GM23248 (cell line): ENCODE data around the gene ZFYVE21. TPM values are rescaled to one million over a fixed set of nuclear protein-coding genes. Genes with fewer than 3 reads are reported as not detected.

Experiments
- DNase-seq: peaks from one replicate; pipeline ENCODE4 v3.0.0-alpha.2; 2015
- H2AFZ ChIP-seq: fragments of 200-600 bp; sonication (generic); 2 replicates; pipeline ENCODE4 v1.6.1; 2016; ENCODE audit warnings: antibody characterized with exemption
- H3F3A ChIP-seq: fragments of 200-600 bp; sonication (generic); 2 replicates; pipeline ENCODE4 v1.6.1; 2016; ENCODE audit warnings: mild to moderate bottlenecking, antibody characterized with exemption, mixed run types; ENCODE audit not compliant: insufficient read depth
- H3K27ac ChIP-seq: fragments of 200-600 bp; sonication (generic); 2 replicates; pipeline ENCODE4 v1.5.1; 2016; ENCODE audit warnings: mild to moderate bottlenecking
- H3K27me3 ChIP-seq: fragments of 200-600 bp; sonication (generic); replicated peaks from 2 replicates; pipeline ENCODE4 v1.6.1; 2016; ENCODE audit warnings: mild to moderate bottlenecking; ENCODE audit not compliant: insufficient read depth
- H3K36me3 ChIP-seq: fragments of 200-600 bp; sonication (generic); 2 replicates; pipeline ENCODE4 v1.6.1; 2016; ENCODE audit warnings: low read depth, mild to moderate bottlenecking
- H3K4me1 ChIP-seq: fragments of 200-600 bp; sonication (generic); 2 replicates; pipeline ENCODE4 v1.6.1; 2016; ENCODE audit warnings: mild to moderate bottlenecking; ENCODE audit not compliant: insufficient read depth
- H3K4me2 ChIP-seq: fragments of 200-600 bp; sonication (generic); one replicate; pipeline ENCODE4 v1.6.1; 2016; ENCODE audit warnings: mild to moderate bottlenecking; ENCODE audit not compliant: unreplicated experiment
- H3K4me3 ChIP-seq: fragments of 200-600 bp; sonication (generic); 2 replicates; pipeline ENCODE4 v1.5.1; 2016; ENCODE audit warnings: mild to moderate bottlenecking
- H3K79me2 ChIP-seq: fragments of 200-600 bp; sonication (generic); 2 replicates; pipeline ENCODE4 v1.6.1; 2016; ENCODE audit warnings: mild to moderate bottlenecking; ENCODE audit not compliant: insufficient read depth
- H3K9ac ChIP-seq: fragments of 200-600 bp; sonication (generic); 2 replicates; pipeline ENCODE4 v1.6.1; 2016; ENCODE audit warnings: mild to moderate bottlenecking
- H3K9me2 ChIP-seq: fragments of 200-600 bp; sonication (generic); 2 replicates; pipeline ENCODE4 v1.6.1; 2016; ENCODE audit warnings: mixed run types, mild to moderate bottlenecking, moderate library complexity; ENCODE audit not compliant: insufficient read depth
- H3K9me3 ChIP-seq: fragments of 200-600 bp; sonication (generic); one replicate; pipeline ENCODE4 v1.6.1; 2017; ENCODE audit warnings: low read depth
- H4K20me1 ChIP-seq: fragments of 200-600 bp; sonication (generic); 2 replicates; pipeline ENCODE4 v1.6.0; 2016; ENCODE audit not compliant: insufficient read depth
- EZH2 ChIP-seq: fragments of 200-600 bp; sonication (generic); IDR thresholded peaks from 2 replicates; pipeline ENCODE4 v1.6.1; 2018; ENCODE audit warnings: antibody characterized with exemption, mild to moderate bottlenecking; ENCODE audit not compliant: insufficient read depth, poor library complexity, severe bottlenecking
- EZH2phosphoT487 ChIP-seq: fragments of 200-600 bp; sonication (generic); IDR thresholded peaks from 2 replicates; pipeline ENCODE4 v1.6.1; 2018; ENCODE audit warnings: antibody characterized with exemption, moderate library complexity, mild to moderate bottlenecking, low read depth; ENCODE audit not compliant: insufficient read depth
- WGBS, 2 experiments: methylation state at CpG; one replicate each; pipeline ENCODE4 v1.1.6; 2015 to 2017; ENCODE audit warnings: low lambda C conversion rate in 2 of 2, low coverage in 1 of 2; ENCODE audit errors: missing lambda C conversion rate in 2 of 2; 5-methylcytosine and 5-hydroxymethylcytosine counted together
- in situ Hi-C: fragments of 300-500 bp; cut with MboI; formaldehyde crosslinking; loops from 2 replicates; pipeline ENCODE4 v1.15.0; 2020
- polyA plus RNA-seq: library from polyadenylated mRNA; unstranded; fragments of >200 nt; fragmentation: Nextera tagmentation; extraction: Ambion mirVana; gene quantifications from 2 replicates; pipeline ENCODE4 v1.2.1, GENCODE V29; 2016
- total RNA-seq: library from RNA; depleted of rRNA; stranded (reverse); fragments of >200 nt; shearing (Covaris generic); gene quantifications from 2 replicates; pipeline ENCODE4 v1.2.3, GENCODE V29; 2014

The ZFYVE21 gene
- total and polyA plus RNA-seq, 2 experiments from 2014 or later = 77.4 to 112 TPM

- no peak overlapping the region for H3K4me3 ChIP-seq
- H3K27me3 ChIP-seq = no peaks in the 10 kb centered on the region
- H3K9me3 ChIP-seq = no peaks in the 10 kb centered on the region
- in situ Hi-C loops = no loop called here
- TF ChIP-seq EZH2 = no peak
- TF ChIP-seq EZH2phosphoT487 = no peak
- H2AFZ ChIP-seq = no peak overlapping the region
- H3K79me2 ChIP-seq = no peaks in the 10 kb centered on the region
- no peaks in the 10 kb centered on the region for H3K9me2 ChIP-seq
- H4K20me1 ChIP-seq = no peaks in the 10 kb centered on the region
- no peak overlapping the region for H3K4me2 ChIP-seq
- no peaks in the 10 kb centered on the region for H3K36me3 ChIP-seq
- no peaks in the 10 kb centered on the region for H3K4me1 ChIP-seq
- no peak overlapping the region for H3K9ac ChIP-seq
- WGBS, 2 experiments = 78 to 84% methylated on average over 14 of the region's 14 CpGs
- no peak overlapping the region for H3K27ac ChIP-seq
- DNase-seq = no peak
- no peaks in the 10 kb centered on the region for H3F3A ChIP-seq
These were observed 25.5 kb downstream of the ZFYVE21 start for GRCh38 chr14:103740991-103741689.

DNA sequence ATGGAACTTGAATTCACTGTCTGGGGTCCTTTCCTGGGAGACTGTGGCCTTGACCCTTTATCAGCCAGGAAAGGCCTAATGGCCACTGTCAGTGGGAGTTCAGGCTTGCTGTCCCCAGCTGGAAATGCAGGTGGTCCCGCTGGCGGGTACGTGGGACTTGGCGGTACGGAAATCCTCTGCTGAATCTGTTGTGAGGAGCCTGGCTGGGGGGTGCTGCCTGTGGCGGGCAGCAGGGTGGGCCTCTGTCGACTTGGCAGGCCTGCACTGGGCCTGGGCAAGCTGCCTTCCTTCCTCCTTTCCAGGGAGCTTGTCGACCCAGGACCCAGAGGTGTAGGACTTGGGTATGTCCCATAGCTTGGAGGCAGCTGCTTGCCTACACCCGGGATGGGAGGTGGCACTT is 26.3 kb downstream of the ZFYVE21 start:
- no peak overlapping the region for H2AFZ ChIP-seq
- H3K4me1 ChIP-seq = no peaks in the 10 kb centered on the region
- WGBS, 2 experiments = 83 to 90% methylated on average over 8 to 9 of the region's 9 CpGs
- H4K20me1 ChIP-seq = no peaks in the 10 kb centered on the region
- H3K79me2 ChIP-seq = no peaks in the 10 kb centered on the region
- no peaks in the 10 kb centered on the region for H3F3A ChIP-seq
- H3K4me2 ChIP-seq = no peak overlapping the region
- H3K9me3 ChIP-seq = no peaks in the 10 kb centered on the region
- DNase-seq = no peak
- no peaks in the 10 kb centered on the region for H3K36me3 ChIP-seq
- H3K9me2 ChIP-seq = no peaks in the 10 kb centered on the region
- no peak overlapping the region for H3K27ac ChIP-seq
- in situ Hi-C loops = no loop called here
- TF ChIP-seq EZH2 (no peak), EZH2phosphoT487 (no peak)
- no peaks in the 10 kb centered on the region for H3K27me3 ChIP-seq
- no peak overlapping the region for H3K4me3 ChIP-seq
- H3K9ac ChIP-seq = no peak overlapping the region

GRCh38 chr14:103742499-103743255 is 27.1 kb downstream of the ZFYVE21 start:
- no peak overlapping the region for H3K4me2 ChIP-seq
- TF ChIP-seq EZH2 (no peak), EZH2phosphoT487 (no peak)
- no peaks in the 10 kb centered on the region for H3K27me3 ChIP-seq
- no peaks in the 10 kb centered on the region for H3K4me1 ChIP-seq
- no peaks in the 10 kb centered on the region for H3K79me2 ChIP-seq
- no peaks in the 10 kb centered on the region for H3K36me3 ChIP-seq
- H3K27ac ChIP-seq = no peak overlapping the region
- H3F3A ChIP-seq = no peaks in the 10 kb centered on the region
- no peak overlapping the region for H2AFZ ChIP-seq
- DNase-seq = no peak
- H3K9me3 ChIP-seq = no peaks in the 10 kb centered on the region
- H3K9ac ChIP-seq = no peak overlapping the region
- no peak overlapping the region for H3K4me3 ChIP-seq
- H3K9me2 ChIP-seq = no peaks in the 10 kb centered on the region
- WGBS, 2 experiments = 94 to 97% methylated on average over 14 of the region's 14 CpGs
- in situ Hi-C loops = no loop called here
- no peaks in the 10 kb centered on the region for H4K20me1 ChIP-seq

DNA sequence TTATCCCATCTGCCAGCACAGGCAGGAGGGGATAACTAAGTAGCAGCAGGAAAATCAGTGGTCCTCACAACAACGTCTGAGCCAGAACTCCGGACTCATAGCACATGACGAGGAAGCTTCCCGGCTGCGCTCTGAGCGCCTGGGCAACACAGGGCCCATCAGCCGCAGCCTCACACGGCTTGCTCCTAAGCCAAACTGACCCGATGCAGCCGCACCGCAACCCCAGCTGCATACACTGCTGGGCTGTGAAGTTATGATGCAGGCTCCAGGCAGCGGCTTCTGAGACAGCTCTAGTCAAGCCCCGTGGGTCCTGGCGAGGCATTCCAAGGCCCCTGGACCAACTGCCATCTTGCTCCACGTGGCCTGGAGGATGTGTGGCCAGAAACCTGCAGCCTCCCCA is 28.1 kb downstream of the ZFYVE21 start:
- no peak for TF ChIP-seq EZH2
- no peak for TF ChIP-seq EZH2phosphoT487
- Histone ChIP-seq H3K79me2 (no peaks in the 10 kb centered on the region), H3K4me2 (no peak overlapping the region), H3K4me1 (no peaks in the 10 kb centered on the region), H3F3A (no peaks in the 10 kb centered on the region), H3K9me3 (no peaks in the 10 kb centered on the region), H4K20me1 (no peaks in the 10 kb centered on the region), H2AFZ (no peak overlapping the region), H3K36me3 (no peaks in the 10 kb centered on the region), H3K27ac (no peak overlapping the region), H3K9ac (no peak overlapping the region), H3K27me3 (no peaks in the 10 kb centered on the region), H3K9me2 (no peaks in the 10 kb centered on the region), H3K4me3 (no peak overlapping the region)
- DNase-seq = no peak
- WGBS, 2 experiments = 78 to 87% methylated on average over 10 to 15 of the region's 15 CpGs
- in situ Hi-C loops = no loop called here
